Hepatocyte (in vitro differentiated cells): Measurements from ENCODE around the gene HMGCL. TPM values are rescaled to one million over a fixed set of nuclear protein-coding genes. Genes with fewer than 3 reads are reported as not detected.
A peak's percentile ranks its signal among the peaks of the same experiment; 100 is the strongest.

Experiments
- DNase-seq: peaks from one replicate; pipeline ENCODE4 v3.0.0-alpha.2; 2016; ENCODE audit warnings: low spot score
- H2AFZ ChIP-seq: fragments of 200-600 bp; sonication (generic); 2 replicates; pipeline ENCODE4 v1.6.0; 2016; ENCODE audit warnings: antibody characterized with exemption, mild to moderate bottlenecking
- H3K27ac ChIP-seq: fragments of 200-600 bp; sonication (generic); 2 replicates; pipeline ENCODE4 v1.5.1; 2016; ENCODE audit warnings: mild to moderate bottlenecking
- H3K27me3 ChIP-seq: fragments of 200-600 bp; sonication (generic); 2 replicates; pipeline ENCODE4 v1.6.1; 2016
- H3K36me3 ChIP-seq: fragments of 200-600 bp; sonication (generic); replicated peaks from 2 replicates; pipeline ENCODE4 v1.5.1; 2016; ENCODE audit warnings: low read depth; ENCODE audit not compliant: insufficient read depth
- H3K4me1 ChIP-seq: fragments of 200-600 bp; sonication (generic); 2 replicates; pipeline ENCODE4 v1.5.1; 2016; ENCODE audit warnings: mild to moderate bottlenecking, moderate library complexity; ENCODE audit not compliant: insufficient read depth
- H3K4me2 ChIP-seq: fragments of 200-600 bp; sonication (generic); 2 replicates; pipeline ENCODE4 v1.6.0; 2016
- H3K4me3 ChIP-seq: fragments of 200-600 bp; sonication (generic); 2 replicates; pipeline ENCODE4 v1.5.1; 2016; ENCODE audit warnings: mild to moderate bottlenecking
- H3K79me2 ChIP-seq: fragments of 200-600 bp; sonication (generic); 2 replicates; pipeline ENCODE4 v1.6.0; 2017; ENCODE audit warnings: mild to moderate bottlenecking
- H3K9me2 ChIP-seq: fragments of 200-600 bp; sonication (generic); replicated peaks from 2 replicates; pipeline ENCODE4 v1.6.0; 2017; ENCODE audit warnings: mild to moderate bottlenecking; ENCODE audit not compliant: insufficient read depth
- H3K9me3 ChIP-seq: fragments of 200-600 bp; sonication (generic); 2 replicates; pipeline ENCODE4 v1.5.1; 2016; ENCODE audit warnings: low read depth, mild to moderate bottlenecking
- H4K20me1 ChIP-seq: fragments of 200-600 bp; sonication (generic); 2 replicates; pipeline ENCODE4 v1.6.0; 2016; ENCODE audit warnings: mild to moderate bottlenecking; ENCODE audit not compliant: insufficient read depth, poor library complexity, severe bottlenecking
- EZH2 ChIP-seq: fragments of 200-600 bp; sonication (generic); IDR thresholded peaks from 2 replicates; pipeline ENCODE4 v1.6.1; 2016; ENCODE audit warnings: antibody characterized with exemption, mild to moderate bottlenecking, borderline replicate concordance
- EZH2phosphoT487 ChIP-seq: fragments of 200-600 bp; sonication (generic); IDR thresholded peaks from one replicate; pipeline ENCODE4 v1.6.1; 2018; ENCODE audit warnings: antibody characterized with exemption, mild to moderate bottlenecking, low read depth, moderate library complexity; ENCODE audit not compliant: unreplicated experiment, severe bottlenecking
- WGBS: methylation state at CpG from one replicate; pipeline ENCODE4 v1.1.6; 2016; ENCODE audit warnings: low lambda C conversion rate; ENCODE audit errors: missing lambda C conversion rate; 5-methylcytosine and 5-hydroxymethylcytosine counted together
- polyA plus RNA-seq: library from polyadenylated mRNA; unstranded; fragments of >200 nt; fragmentation: Nextera tagmentation; extraction: Ambion mirVana; gene quantifications from 2 replicates; pipeline ENCODE4 v1.2.1, GENCODE V29; 2016
- total RNA-seq: library from RNA; depleted of rRNA; stranded (reverse); fragments of >200 nt; gene quantifications from 2 replicates; pipeline ENCODE4 v1.2.3, GENCODE V29; 2014
- TF ChIP-seq, protein P1 (sequence below): fragments of 200-600 bp; sonication (generic); IDR thresholded peaks from 2 replicates; pipeline ENCODE4 v1.5.1; 2016; ENCODE audit warnings: antibody characterized with exemption, mild to moderate bottlenecking; ENCODE audit not compliant: poor library complexity

HMGCL gene
- total and polyA plus RNA-seq, 2 experiments from 2014 or later, result 78.5 to 90.7 TPM

DNA sequence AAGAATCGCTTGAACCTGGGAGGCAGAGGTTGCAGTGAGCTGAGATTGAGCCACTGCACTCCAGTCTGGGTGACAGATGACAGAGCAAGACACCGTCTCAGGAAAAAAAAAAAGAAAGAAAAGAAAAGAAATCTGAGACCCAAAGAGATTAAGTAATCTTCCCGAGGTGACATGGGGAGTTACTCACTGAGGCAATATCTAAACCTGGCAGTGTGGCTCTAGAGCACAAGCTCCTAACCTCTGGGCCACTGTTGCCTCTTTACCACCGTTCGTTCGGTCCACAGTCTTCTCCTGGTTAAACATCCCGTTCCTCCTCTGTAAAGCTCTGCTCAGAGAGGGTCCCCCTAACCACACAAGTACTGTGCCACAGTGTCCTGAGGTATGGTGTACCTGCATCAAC is 1.5 kb downstream of the HMGCL start:
- no peak for DNase-seq
- H2AFZ ChIP-seq, result no peak overlapping the region
- H3K79me2 ChIP-seq, result peaks cover 18% of the 10 kb centered on the region
- peaks cover 8% of the 10 kb centered on the region for H3K4me1 ChIP-seq
- TF ChIP-seq, protein P1, sequence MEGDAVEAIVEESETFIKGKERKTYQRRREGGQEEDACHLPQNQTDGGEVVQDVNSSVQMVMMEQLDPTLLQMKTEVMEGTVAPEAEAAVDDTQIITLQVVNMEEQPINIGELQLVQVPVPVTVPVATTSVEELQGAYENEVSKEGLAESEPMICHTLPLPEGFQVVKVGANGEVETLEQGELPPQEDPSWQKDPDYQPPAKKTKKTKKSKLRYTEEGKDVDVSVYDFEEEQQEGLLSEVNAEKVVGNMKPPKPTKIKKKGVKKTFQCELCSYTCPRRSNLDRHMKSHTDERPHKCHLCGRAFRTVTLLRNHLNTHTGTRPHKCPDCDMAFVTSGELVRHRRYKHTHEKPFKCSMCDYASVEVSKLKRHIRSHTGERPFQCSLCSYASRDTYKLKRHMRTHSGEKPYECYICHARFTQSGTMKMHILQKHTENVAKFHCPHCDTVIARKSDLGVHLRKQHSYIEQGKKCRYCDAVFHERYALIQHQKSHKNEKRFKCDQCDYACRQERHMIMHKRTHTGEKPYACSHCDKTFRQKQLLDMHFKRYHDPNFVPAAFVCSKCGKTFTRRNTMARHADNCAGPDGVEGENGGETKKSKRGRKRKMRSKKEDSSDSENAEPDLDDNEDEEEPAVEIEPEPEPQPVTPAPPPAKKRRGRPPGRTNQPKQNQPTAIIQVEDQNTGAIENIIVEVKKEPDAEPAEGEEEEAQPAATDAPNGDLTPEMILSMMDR, result no peak
- TF ChIP-seq EZH2phosphoT487 (no peak), EZH2 (no peak)
- H4K20me1 ChIP-seq, result no peaks in the 10 kb centered on the region
- no peaks in the 10 kb centered on the region for H3K9me3 ChIP-seq
- peak overlapping the region; percentile 97 for H3K27ac ChIP-seq
- 89% methylated on average over 7 of the region's 7 CpGs for whole genome bisulfite sequencing
- no peak overlapping the region for H3K4me3 ChIP-seq
- H3K27me3 ChIP-seq, result no peaks in the 10 kb centered on the region
- peak overlapping the region; percentile 79 for H3K4me2 ChIP-seq
- H3K36me3 ChIP-seq, result no peaks in the 10 kb centered on the region
- no peaks in the 10 kb centered on the region for H3K9me2 ChIP-seq

DNA sequence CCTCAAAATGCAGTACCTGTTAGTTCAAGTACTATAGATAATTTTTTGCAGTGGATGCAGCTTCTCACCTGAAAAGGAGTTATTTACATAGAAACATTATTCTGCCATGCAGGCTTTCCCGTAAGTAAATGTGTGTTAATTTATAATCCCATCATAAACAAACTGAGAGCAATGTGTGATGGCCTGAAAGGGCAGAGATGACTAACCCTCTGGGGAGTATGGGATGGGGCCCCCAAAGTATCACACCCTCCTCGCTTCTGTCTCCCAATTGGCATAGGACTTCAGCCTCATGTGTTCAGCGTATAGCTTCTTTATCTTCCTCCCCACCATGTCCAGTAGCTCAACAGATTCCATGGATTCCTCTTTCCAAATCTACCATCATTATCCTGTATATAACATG is 7.6 kb downstream of the HMGCL start:
- no peak overlapping the region for H3K4me2 ChIP-seq
- H3K9me2 ChIP-seq, result no peaks in the 10 kb centered on the region
- no peak overlapping the region for H3K4me3 ChIP-seq
- H3K9me3 ChIP-seq, result no peaks in the 10 kb centered on the region
- H3K27ac ChIP-seq, result no peak overlapping the region
- TF ChIP-seq EZH2, result no peak
- TF ChIP-seq, protein P1, result no peak
- TF ChIP-seq EZH2phosphoT487, result no peak
- H4K20me1 ChIP-seq, result no peaks in the 10 kb centered on the region
- 86% methylated on average over 3 of the region's 3 CpGs for WGBS
- H3K36me3 ChIP-seq, result no peaks in the 10 kb centered on the region
- no peaks in the 10 kb centered on the region for H3K27me3 ChIP-seq
- no peak overlapping the region for H2AFZ ChIP-seq
- H3K4me1 ChIP-seq, result no peaks in the 10 kb centered on the region
- DNase-seq, result no peak
- peaks cover 3% of the 10 kb centered on the region for H3K79me2 ChIP-seq

DNA sequence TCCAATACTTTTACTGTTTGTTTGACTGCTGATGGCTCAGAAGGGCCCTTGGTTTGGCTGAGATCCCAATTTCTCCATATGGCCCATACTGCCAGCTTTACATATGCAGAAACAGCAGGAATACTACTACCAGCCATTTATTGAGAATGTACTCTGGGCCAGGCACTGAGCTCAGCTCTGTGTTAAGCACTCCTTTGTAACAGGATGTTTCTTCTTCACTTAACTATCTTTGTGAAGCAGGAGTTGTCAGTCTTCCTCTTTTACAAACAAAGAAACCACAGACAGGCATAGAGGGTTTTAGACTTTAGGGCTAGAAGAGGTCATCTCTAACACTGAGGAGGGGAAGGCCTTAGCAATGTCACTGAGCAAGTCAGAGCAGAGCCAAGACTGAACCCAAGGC is 8.3 kb downstream of the HMGCL start:
- no peaks in the 10 kb centered on the region for H3K36me3 ChIP-seq
- no peak overlapping the region for H3K27ac ChIP-seq
- no peaks in the 10 kb centered on the region for H3K9me3 ChIP-seq
- H3K27me3 ChIP-seq, result no peaks in the 10 kb centered on the region
- peaks cover 2% of the 10 kb centered on the region for H3K79me2 ChIP-seq
- no peaks in the 10 kb centered on the region for H3K9me2 ChIP-seq
- H3K4me3 ChIP-seq, result no peak overlapping the region
- no peaks in the 10 kb centered on the region for H3K4me1 ChIP-seq
- H2AFZ ChIP-seq, result no peak overlapping the region
- TF ChIP-seq EZH2 (no peak), EZH2phosphoT487 (no peak)
- TF ChIP-seq, protein P1, result no peak
- H4K20me1 ChIP-seq, result no peaks in the 10 kb centered on the region
- no peak overlapping the region for H3K4me2 ChIP-seq
- no peak for DNase-seq

DNA sequence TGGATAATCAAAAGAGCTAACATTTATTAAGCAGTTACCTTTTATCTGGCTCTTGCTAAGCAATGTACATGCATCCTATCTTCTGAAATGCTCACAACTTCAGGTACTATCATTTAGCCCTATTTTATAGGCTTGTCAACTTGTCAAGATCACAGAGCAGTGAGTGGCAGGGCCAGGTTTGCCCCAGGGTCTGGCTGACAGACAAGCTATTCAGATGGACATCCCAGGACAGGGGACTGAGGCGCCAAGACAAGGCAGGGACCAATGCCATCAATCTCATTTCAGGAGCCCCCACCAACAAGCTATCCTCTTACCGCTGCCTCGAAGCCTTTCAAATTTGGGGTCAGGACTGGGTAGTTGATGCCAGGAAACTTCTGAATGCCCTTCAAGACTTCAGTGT is 8.9 kb downstream of the HMGCL start:
- Histone ChIP-seq H3K4me1 (no peaks in the 10 kb centered on the region), H3K4me3 (no peak overlapping the region), H3K79me2 (peaks cover 2% of the 10 kb centered on the region), H3K27ac (no peak overlapping the region), H3K9me3 (no peaks in the 10 kb centered on the region), H2AFZ (no peak overlapping the region), H3K4me2 (no peak overlapping the region), H3K27me3 (no peaks in the 10 kb centered on the region), H3K9me2 (no peaks in the 10 kb centered on the region), H3K36me3 (no peaks in the 10 kb centered on the region), H4K20me1 (no peaks in the 10 kb centered on the region)
- WGBS, result 96% methylated on average over 3 of the region's 3 CpGs
- TF ChIP-seq, protein P1, result no peak
- TF ChIP-seq EZH2phosphoT487 (no peak), EZH2 (no peak)
- no peak for DNase-seq
